ENCODE data around the gene SRP14.
"Not testable (repeated sequence)": the region's sequence is repeated elsewhere in the genome, so short reads cannot be mapped to it uniquely, and the experiment has no call there.

SRP14 gene, protein sequence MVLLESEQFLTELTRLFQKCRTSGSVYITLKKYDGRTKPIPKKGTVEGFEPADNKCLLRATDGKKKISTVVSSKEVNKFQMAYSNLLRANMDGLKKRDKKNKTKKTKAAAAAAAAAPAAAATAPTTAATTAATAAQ

DNA sequence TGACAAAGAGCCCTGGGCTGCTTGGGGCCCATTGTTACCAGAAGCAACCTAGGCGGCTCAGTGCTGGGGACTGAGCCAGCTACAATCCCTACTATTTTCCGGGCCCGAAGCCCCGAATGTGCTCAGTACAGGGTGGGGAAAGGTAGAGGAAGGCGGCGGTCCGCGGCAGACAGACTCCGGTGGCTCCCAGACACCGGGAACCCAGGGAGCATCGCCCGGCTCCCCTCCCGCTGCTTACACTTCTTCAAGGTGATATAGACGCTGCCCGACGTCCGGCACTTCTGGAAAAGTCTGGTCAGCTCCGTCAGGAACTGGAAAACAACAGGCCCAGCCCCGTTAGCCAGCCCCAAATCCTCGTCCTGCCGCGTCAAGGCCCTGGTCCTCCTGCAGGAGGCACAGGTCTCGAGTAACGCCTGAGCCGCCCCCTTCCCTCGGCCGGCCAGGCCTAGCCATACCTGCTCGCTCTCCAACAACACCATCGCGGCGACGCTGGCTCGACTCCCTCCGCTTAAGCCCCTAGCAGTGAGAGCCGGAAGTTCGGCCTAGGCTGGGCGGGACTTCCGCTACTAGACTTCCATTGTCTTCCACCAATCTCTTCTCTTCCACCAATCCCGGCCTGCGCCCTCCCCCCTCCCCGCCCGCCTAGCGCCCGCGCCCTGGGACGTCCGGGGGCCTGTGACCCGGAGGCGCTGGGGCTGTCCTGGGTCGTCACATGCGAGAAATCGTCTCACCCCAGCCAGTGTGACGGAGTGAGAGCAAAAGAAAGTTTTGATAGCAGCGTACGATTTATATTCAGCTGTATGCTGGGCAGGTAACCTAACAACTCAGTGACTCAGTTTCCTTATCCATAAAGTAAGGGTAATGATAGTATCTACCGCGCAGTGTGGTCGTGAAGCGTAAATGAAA lies at the start of gene SRP14:
Gene SRP14 (minus strand): TSS at position 544 of the 906 bp plus-strand sequence. CDS start 65 bp downstream, at position 479.
- peak; percentile 55 for DNase-seq

DNA sequence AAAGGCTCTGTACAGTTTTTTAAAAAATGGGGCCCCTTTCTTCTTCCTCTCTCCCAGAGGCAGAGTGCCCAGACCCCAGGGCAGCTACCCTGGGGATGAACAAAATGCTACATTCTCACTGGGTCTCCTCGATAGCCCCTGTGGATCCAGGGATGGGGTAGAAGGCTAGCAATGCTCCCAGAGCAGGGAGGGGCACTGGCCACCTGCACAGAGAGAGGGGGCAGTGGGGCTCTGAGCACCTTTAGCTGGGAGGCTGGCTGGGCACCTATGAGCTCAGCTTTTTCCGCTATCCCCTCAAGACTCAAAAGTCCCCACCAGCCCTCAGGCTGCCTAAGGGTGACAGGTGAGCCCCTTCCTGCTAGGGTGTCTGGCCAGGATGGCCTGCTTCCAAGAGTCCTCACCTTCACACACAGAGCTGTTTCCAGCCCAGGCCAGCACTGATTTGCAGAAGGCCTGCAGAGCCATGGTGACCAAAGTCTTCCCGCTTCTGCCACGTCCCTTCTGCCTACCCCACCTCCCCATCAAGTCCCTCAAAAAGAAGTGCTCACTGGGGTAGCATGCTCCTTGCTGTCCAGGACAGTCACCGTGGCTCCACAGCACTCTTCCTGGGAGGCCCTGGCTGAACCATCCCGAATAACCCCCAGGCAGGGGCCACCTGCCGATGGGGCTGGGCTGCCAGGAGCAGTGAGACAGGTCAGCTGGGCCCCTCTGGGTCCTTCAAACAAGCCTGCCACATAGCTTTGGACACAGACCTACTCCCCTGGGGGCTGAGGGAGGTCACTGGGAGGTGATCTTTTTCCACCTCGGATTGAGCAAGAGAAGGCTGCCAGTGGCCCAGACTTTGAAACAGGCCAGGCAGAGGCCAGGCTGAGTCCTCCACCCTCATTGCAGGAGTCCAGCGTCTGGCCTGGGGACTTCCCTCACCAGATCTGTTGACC lies 49.3 kb upstream of the SRP14 start:
- no peak for DNase-seq

DNA sequence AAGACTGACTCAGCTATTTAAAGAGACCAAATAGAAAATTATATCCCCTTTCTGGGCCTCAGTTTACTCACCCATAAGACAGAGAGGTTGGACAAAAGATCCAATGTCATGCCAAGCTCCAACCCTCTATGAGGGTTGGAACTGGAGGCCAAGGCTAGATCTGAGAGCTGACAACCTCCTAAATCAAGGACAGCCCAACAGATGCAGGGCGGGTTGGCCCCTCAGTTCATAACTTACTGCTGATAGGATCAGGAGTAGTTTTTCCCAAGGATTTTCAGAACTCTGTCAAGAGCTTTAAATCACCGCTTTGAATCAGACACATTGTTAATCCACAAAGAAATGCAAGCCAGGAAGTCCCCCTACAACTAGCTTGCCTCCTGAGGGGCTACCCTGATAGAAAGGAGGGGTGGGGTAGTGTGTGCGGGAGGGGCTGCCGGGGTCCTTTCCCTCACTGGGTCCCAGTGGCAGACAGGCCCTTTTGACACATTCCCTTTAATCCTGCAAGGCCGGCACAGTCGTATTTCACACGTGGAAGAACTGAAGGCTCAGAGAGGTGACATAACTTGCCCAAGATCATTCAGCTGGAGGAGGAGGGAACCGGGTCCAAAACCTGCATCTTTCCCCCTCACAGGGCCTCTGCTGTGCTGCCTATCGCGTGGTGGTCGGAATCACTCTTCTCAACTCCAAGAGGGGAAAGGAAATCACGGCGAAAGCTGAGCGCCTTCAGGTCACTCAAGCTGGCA lies 48.3 kb upstream of the SRP14 start:
- no peak for DNase-seq

DNA sequence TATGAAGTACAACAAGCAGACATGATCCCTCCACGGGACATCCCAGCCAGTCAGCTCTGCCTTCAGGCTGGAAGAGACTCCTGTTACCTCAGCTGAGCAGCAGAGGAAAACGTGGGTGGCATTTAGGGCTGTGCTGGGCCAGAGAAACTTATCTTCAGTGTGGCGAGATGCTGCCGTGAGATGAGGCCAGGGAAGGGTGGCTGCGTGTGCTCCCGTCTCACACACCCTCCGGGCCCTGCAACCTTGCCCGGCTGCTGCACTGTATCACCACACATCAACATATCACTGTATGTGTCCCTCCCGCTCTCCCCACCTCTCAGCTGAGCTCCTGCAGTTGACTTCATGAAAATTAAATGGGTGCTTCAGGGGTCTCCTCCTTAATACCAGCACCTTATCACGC lies 46.3 kb upstream of the SRP14 start:
- DNase-seq, result no peak

DNA sequence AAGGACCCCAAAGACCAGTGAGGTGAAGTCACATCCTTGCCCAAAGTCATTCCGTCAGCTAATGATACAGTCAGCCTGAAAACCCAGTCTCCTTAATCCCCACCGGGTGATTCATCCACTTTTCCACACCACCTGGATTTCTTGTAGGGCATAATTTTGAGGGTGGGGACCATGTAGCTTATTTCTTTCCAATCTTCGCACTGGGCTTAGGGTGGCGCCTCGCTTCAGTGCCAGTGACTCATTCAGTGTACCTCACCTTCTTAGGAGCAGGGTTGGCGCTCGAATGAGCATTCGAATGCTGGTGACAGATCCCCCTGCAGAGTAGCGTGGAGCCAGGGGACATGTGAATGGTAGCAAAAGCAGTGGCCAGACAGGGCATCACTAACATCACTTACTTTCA lies 45.7 kb upstream of the SRP14 start:
- no peak for DNase-seq

DNA sequence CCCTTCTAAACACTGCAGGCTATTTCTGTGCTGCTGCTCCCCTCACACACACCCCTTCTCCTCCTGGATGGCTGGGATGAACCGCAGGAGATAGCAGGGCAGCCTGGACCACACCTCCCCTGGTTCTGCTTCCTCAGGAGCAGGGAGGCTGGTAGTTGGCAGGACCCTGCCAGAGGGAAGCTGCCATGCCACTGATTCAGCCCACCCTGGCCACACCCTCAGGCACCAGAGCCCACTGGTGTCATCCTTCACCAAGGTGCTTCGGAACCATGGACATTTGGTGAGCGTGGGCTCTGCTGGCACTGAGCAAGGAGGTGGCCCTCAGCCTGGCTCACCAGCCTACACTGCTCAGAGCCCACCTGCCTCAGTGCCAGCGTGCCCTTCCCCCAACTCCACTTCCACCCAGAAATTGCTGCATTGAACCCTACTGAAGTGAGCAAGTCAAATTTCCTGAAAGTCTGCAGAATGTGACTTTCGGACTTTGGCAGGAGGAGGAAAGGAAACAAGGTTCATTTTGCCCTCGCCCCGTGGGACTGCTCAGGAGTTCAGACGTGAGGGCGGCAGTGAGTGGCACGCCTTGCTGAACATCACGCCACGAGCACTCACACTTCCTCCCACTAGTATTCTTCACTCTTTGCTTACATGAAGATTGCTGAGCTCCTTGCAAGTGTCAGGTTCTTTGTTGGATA lies 43.4 kb upstream of the SRP14 start:
- DNase-seq, result no peak

DNA sequence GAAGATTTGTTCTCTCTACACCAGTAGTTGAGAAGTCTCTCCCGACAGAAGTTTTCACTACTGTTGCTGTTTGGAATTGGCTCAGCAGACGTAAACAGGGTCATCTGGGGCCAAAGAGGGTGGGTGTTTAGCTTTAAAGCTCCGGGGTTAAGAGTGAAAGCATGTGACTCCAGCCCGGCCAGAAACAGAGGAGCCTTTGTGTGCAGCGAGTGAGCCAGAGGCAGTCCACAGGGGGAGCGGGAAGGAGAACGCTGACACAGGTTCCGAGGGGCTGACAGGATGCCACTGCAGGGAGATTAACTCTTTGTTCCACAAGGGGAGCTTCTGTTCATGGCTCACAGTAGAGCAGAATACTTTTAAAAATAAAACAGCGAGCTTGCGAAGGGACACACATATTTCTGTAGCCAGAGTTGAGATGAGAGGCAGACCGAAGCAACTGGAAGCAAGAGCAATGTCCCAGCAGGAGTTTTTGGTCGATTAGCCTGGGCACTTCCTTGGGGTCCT lies 42.8 kb upstream of the SRP14 start:
- DNase-seq, result no peak

DNA sequence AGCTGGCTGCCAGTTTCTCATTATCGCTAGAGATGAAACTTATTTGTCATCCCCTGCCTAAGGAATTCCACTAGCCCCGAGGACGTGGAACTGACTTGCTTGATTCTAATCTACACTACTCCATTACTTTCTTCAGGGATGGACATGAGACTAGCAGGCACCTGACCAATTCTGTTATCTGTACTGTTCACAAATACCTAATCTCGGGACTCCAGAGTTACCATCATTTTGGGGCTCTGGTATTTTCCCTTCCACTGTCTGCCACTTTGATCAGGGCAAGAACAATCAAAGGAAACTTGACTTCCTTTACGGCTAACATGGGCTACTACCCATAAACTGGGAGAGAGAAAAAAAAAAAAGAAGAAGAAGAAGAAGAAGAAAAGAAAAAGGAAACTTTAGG lies 41.9 kb upstream of the SRP14 start:
- no peak for DNase-seq

DNA sequence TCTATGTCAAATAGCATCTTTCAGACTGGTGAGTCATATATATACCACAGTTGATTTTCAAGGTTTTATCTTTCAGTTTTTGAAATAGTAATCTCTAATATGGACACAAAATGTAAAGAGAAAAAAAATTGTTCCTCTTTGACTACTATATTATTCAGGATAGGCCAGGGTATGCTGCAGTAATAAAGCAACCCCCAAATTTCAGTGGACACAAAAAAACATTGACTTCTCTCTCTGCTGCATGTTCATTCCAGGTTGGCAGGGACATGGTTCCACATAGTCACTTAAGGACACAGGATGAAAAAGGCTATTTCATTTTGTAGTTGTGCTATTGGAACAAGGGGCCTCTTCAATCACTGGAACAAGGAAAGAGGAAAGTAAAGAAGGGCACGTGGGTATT lies 41.1 kb upstream of the SRP14 start:
- no peak for DNase-seq

DNA sequence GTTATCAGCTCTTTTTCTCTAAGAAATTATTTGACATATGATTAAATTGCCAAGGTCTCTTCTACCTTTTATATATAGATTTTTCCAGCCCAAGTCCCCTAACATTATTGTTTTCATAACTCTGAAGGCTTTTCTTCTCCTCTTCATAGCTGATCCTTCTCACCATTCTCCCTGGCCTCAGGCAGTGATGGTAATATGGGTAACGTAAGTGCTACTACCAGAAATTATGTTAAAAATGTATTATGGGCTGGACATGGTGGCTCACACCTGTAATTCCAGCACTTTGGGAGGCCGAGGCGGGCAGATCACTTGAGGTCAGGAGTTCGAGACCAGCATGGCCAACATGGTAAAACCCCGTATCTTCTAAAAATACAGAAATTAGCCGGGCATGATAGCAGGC lies 40.5 kb upstream of the SRP14 start:
- DNase-seq, result no peak

DNA sequence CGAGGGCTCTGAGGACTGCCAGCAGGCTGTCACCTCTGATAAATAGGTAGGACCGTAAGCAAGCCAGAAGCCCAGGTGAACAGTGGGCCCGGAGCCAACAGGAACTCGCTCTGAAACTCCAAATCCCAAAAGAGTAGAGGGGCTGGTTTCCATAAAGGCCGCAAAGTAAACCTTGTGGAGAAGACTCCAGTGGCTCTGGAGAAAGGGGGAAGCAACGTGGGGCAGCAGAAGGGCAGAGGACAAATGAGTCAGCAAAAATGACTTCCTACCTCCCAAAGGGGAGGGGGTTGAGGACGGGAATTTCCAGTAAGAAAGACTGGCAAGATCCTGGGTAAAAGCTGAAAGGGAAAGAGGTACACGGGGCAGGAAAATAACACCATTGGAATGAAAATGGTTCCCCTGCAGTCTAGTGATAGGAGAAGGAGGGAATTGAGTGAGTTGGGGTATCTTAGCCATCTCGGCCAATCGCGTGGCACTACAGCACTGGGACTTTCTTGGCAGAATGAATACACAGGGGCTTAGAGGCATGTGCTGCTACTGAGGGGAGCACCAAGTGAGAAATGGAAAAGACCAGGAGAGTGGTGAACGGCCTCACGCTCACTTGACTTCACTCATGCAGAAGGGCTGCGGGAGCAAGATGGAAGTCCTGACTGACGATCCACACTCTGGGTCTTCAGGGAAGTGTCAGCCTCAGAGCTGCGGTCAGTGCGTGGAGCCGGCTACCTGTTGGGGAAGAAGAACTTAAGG lies 36.5 kb upstream of the SRP14 start:
- no peak for DNase-seq

DNA sequence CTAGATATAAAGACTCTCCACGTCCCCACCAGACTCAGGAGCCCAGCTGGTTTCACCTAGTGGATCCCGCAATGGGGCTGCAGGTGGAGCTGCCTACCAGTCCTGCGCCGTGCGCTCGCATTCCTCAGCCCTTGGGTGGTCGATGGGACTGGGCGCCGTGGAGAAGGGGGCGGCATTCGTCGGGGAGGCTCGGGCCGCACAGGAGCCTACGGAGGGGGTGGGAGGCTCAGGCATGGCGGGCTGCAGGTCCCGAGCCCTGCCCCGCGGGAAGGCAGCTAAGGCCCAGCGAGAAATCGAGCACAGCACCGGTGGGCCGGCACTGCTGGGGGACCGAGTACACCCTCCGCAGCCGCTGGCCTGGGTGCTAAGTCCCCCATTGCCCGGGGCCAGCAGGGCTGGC lies 35.7 kb upstream of the SRP14 start:
- DNase-seq, result not testable (repeated sequence)

DNA sequence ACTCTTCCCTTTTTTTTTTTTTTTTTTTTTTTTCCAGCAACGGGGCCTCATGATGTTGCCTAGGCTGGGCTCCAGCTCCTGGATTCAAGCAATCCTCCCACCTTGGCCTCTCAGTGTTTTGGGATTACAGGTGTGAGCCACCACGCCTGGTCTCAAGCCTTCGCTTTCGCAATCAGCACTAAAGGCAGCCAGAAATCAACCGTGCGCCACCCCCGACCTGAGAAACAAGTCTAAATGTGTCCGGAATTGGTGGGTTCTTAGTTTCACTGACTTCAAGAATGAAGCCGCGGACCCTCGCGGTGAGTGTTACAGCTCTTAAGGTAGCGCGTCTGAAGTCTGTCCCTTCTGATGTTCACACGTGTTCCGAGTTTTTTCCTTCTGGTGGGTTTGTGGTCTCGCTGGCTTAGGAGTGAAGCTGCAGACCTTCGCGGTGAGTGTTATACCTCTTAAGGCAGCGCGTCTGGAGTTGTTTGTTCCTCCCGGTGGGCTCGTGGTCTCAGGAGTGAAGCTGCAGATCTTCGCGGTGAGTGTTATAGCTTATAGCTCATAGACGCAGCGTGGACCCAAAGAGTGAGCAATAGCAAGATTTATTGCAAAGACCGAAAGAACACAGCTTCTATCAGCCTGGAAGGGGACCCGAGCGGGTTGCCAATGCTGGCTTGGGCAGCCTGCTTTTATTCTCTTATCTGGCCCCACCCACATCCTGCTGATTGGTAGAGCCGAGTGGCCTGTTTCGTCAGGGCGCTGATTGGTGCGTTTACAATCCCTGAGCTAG lies 34.9 kb upstream of the SRP14 start:
- DNase-seq, result not testable (repeated sequence)

DNA sequence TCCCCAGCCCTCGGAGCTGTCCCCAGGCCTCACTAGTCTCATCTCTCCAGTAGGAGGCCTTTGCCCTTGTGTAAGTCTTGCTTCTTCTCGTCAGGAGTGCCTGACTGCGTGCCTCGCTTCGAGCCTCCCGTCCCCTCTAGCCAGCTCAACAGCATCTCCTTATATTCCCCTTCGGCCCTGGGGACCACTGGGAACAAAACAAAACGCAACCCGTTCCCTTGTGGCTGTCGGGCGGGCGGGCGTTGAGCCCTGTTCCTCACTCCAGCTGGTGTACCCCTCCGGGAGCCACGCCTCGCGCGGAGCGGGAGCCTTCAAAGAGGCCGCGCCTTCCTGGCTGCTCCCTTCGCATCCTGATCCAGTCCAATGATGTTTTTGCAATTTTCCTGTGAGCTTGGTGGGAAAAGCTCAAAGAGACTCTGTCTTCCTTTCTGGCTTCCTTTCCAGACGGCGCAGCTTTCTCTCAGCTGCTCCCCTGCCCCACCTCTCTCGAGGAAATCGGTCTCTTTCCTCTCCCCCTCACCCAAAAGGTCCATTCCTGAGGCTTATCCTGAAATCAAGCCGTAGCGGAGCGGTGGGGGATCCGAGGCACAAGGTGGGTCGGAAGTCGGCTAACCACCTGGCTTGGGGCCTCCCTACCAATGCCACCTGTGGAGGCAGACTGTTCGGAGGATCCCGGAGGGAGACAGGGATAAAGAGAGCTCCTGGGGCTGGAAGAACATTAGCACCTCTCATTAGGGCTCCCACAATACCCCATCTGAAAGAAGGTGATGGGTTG lies 33.4 kb upstream of the SRP14 start:
- DNase-seq, result no peak

DNA sequence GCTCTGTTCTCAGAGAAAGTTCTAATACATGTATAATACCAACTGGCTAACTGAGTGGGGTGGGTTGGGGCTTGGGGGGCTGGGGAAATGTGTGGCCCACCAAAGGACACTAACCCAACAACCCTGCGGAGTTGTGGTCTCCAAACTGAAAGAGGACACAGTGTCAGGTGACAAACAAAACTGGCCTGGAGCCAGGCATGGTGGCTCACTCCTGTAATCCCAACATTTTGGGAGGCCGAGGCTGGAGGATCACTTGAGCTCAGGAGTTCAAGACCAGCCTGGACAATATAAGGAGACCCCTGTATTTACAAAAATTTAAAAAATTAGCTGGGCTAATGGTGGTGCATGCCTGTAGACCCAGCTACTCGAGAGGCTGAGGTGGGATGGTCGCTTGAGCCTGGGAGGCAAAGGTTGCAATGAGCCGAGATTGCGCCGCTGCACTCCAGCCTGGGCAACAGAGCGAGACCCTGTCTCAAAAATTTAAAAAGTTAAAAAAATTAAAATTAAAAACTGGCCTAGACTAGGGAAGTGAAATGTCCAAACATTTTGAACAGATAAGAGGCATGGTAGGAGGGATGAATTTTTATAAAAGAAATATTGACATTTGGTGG lies 31.7 kb upstream of the SRP14 start:
- no peak for DNase-seq

DNA sequence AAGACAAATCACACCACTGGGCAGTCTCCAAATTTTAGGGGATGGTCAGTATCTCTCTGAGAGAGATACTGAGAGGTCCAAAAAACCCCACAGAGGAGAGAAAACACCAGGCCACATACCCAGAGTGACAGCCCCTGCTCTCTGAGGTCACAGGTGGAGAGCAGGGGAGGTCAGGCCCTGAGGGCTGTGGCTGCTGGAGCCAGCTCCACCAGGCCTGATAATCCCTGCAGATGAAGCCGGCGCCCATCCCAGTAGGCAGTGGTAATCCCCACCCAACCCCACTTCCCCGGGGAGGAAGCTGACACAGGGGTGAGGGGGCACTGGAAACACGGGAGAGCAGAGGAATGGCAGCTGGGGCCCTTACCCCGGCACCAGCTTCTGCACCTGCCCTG lies 31.2 kb upstream of the SRP14 start:
- DNase-seq, result no peak

DNA sequence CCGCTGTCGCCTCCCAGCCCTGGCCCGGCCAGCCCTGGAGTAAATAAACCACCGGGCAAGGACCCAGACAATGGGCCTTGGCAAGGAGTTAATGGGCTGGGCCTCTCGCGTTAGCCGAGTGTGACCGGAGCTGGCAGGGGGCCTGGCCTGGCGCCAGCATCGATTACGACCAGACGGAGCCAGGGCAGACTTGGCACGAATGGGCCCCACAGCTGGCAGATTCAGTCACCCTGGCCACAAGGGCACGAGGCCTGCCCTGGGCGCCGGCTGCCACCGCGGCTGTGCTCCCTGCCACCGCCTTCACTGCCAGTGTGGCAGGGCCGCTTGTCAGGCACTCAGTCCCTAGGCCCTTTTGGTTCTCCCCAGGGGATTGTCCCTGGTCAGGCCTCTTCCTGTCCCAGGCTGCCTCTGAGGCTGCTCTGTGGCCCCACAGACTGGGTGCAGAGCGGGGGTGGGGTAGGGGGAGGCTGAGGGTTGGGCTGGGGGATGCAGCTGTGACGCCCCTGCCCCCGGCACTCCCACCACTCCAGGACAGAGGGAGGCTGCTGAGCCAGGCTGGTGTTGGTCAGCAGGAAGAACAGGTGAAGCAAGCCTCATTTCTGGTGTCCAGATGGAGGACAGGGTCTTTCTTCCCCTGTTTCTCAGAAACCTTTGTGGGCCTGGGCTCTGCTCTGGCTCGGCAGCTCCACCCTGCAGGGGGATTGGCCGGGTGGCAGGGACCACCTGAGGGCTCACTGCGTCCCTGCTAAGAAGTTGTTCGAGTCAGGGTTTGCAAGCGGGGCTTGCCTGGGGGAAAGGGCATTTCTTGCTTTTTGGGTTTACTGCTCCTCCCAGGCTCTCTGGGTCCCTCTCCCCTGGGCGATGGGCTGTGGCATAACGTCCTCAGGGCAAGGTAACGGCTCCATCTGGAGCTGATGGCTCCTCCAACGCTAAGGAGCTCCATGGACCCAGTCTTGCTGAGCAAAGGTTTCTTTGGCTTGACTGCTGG lies 30.5 kb upstream of the SRP14 start:
- DNase-seq, result no peak
